Neural progenitor cell (in vitro differentiated cells): ENCODE measurements around the gene ERMAP. TPM values are rescaled to one million over a fixed set of nuclear protein-coding genes. Genes with fewer than 3 reads are reported as not detected.

Source experiments
- DNase-seq: peaks from one replicate; pipeline ENCODE4 v3.0.0-alpha.2; 2016; ENCODE audit warnings: low spot score
- H2AFZ ChIP-seq: fragments of 200-600 bp; sonication (generic); replicated peaks from 2 replicates; pipeline ENCODE4 v1.6.1; 2016; ENCODE audit warnings: antibody characterized with exemption
- H3F3A ChIP-seq: fragments of 200-600 bp; sonication (generic); 2 replicates; pipeline ENCODE4 v1.6.1; 2016; ENCODE audit warnings: antibody characterized with exemption, low read depth
- H3K27ac ChIP-seq: fragments of 200-600 bp; sonication (generic); 2 replicates; pipeline ENCODE4 v1.5.1; 2016; ENCODE audit warnings: mild to moderate bottlenecking
- H3K27me3 ChIP-seq: fragments of 200-600 bp; sonication (generic); 2 replicates; pipeline ENCODE4 v1.6.1; 2016; ENCODE audit warnings: mild to moderate bottlenecking, moderate library complexity
- H3K36me3 ChIP-seq: fragments of 200-600 bp; sonication (generic); 2 replicates; pipeline ENCODE4 v1.5.1; 2016
- H3K4me1 ChIP-seq: fragments of 200-600 bp; sonication (generic); 2 replicates; pipeline ENCODE4 v1.6.1; 2016; ENCODE audit warnings: mixed run types
- H3K4me2 ChIP-seq: fragments of 200-600 bp; sonication (generic); 2 replicates; pipeline ENCODE4 v1.6.1; 2016
- H3K4me3 ChIP-seq: fragments of 200-600 bp; sonication (generic); 2 replicates; pipeline ENCODE4 v1.5.1; 2016
- H3K79me2 ChIP-seq: fragments of 200-600 bp; sonication (generic); 2 replicates; pipeline ENCODE4 v1.6.1; 2016; ENCODE audit warnings: low read depth
- H3K9ac ChIP-seq: fragments of 200-600 bp; sonication (generic); 2 replicates; pipeline ENCODE4 v1.6.1; 2016
- H3K9me3 ChIP-seq: fragments of 200-600 bp; sonication (generic); 2 replicates; pipeline ENCODE4 v1.5.1; 2016; ENCODE audit warnings: low read depth
- H4K20me1 ChIP-seq: fragments of 200-600 bp; sonication (generic); 2 replicates; pipeline ENCODE4 v1.6.1; 2016; ENCODE audit warnings: low read depth
- H3K27ac Mint-ChIP-seq: 3 replicates; pipeline ENCODE4 v1.8.0; 2021; ENCODE audit warnings: mixed read lengths
- H3K27me3 Mint-ChIP-seq: 2 replicates; pipeline ENCODE4 v1.8.0; 2022; ENCODE audit warnings: low read depth, mild to moderate bottlenecking, inconsistent platforms, moderate library complexity, mixed read lengths; ENCODE audit not compliant: insufficient read depth
- H3K36me3 Mint-ChIP-seq: 3 replicates; pipeline ENCODE4 v1.8.0; 2021; ENCODE audit warnings: mixed read lengths
- H3K4me1 Mint-ChIP-seq: 3 replicates; pipeline ENCODE4 v1.8.0; 2021; ENCODE audit warnings: mixed read lengths
- H3K4me3 Mint-ChIP-seq: 3 replicates; pipeline ENCODE4 v1.8.0; 2021; ENCODE audit warnings: mild to moderate bottlenecking, moderate library complexity, mixed read lengths
- H3K9me3 Mint-ChIP-seq: 3 replicates; pipeline ENCODE4 v1.8.0; 2020; ENCODE audit warnings: mixed read lengths
- CTCF ChIP-seq: fragments of 200-600 bp; sonication (generic); IDR thresholded peaks from 2 replicates; pipeline ENCODE4 v1.5.1; 2017; ENCODE audit warnings: antibody characterized with exemption, mild to moderate bottlenecking
- EZH2 ChIP-seq: fragments of 200-600 bp; sonication (generic); IDR thresholded peaks from 2 replicates; pipeline ENCODE4 v1.6.1; 2017; ENCODE audit warnings: antibody characterized with exemption, mild to moderate bottlenecking, moderate library complexity
- EZH2phosphoT487 ChIP-seq: fragments of 200-600 bp; sonication (generic); IDR thresholded peaks from 2 replicates; pipeline ENCODE4 v1.6.1; 2017; ENCODE audit warnings: antibody characterized with exemption
- total RNA-seq: library from RNA; depleted of rRNA; stranded (reverse); fragments of >200 nt; gene quantifications from 2 replicates; pipeline ENCODE4 v1.2.3, GENCODE V29; 2015; ENCODE audit warnings: low replicate concordance

The ERMAP gene
- total RNA-seq, 1 donor from 2014 or later: 2.2 TPM

GRCh38 chr1:42769811-42770210 lies 47.1 kb upstream of the ERMAP start:
- H2AFZ ChIP-seq: no peak overlapping the region
- TF ChIP-seq EZH2 (no peak), EZH2phosphoT487 (no peak), CTCF (no peak)
- no peak overlapping the region for H3K27ac ChIP-seq
- Mint-ChIP-seq H3K27ac (no peak overlapping the region), H3K27me3 (peaks cover 2% of the 10 kb centered on the region), H3K4me1 (peaks cover 15% of the 10 kb centered on the region), H3K9me3 (no peaks in the 10 kb centered on the region), H3K36me3 (peaks cover 11% of the 10 kb centered on the region), H3K4me3 (no peak overlapping the region)
- H3K36me3 ChIP-seq: no peaks in the 10 kb centered on the region
- no peaks in the 10 kb centered on the region for H3K9me3 ChIP-seq
- peaks cover 73% of the 10 kb centered on the region for H3K79me2 ChIP-seq
- H3K4me2 ChIP-seq: no peak overlapping the region
- peaks cover 11% of the 10 kb centered on the region for H4K20me1 ChIP-seq
- H3K4me3 ChIP-seq: no peak overlapping the region
- H3K4me1 ChIP-seq: peaks cover 6% of the 10 kb centered on the region
- no peak overlapping the region for H3K9ac ChIP-seq
- DNase-seq: no peak
- H3K27me3 ChIP-seq: no peaks in the 10 kb centered on the region
- H3F3A ChIP-seq: peaks cover 7% of the 10 kb centered on the region

DNA sequence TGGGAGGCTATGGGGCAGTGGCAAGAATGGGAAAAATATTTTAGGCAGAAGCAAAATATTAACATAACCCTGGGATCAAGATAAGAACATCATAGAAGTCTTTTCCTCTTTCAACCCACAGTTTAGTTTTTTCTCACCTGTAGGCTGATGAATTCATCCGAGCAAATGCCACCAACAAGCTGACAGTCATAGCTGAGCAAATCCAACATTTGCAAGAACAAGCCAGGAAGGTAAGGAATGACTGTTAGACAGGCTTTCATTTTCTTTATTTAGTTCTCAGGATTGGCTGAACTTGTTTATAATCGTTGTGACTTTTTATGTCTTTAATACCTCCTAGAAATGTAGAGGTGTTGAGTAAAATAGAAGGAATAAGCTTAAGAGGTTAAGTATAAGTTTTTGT lies 43.5 kb upstream of the ERMAP start:
- DNase-seq: no peak
- H3K36me3 Mint-ChIP-seq: peaks cover 28% of the 10 kb centered on the region
- Histone ChIP-seq H3K9me3 (no peaks in the 10 kb centered on the region), H3K27ac (no peak overlapping the region), H3K36me3 (no peaks in the 10 kb centered on the region), H3K4me1 (no peaks in the 10 kb centered on the region), H4K20me1 (peaks cover 15% of the 10 kb centered on the region), H3K79me2 (peaks cover 44% of the 10 kb centered on the region), H3K4me2 (no peak overlapping the region), H2AFZ (no peak overlapping the region), H3K4me3 (no peak overlapping the region), H3K27me3 (no peaks in the 10 kb centered on the region), H3K9ac (no peak overlapping the region), H3F3A (peaks cover 4% of the 10 kb centered on the region)
- H3K27me3 Mint-ChIP-seq: no peaks in the 10 kb centered on the region
- no peak for TF ChIP-seq EZH2
- no peak for TF ChIP-seq EZH2phosphoT487
- TF ChIP-seq CTCF: no peak
- peaks cover 6% of the 10 kb centered on the region for H3K4me1 Mint-ChIP-seq
- no peaks in the 10 kb centered on the region for H3K9me3 Mint-ChIP-seq
- no peak overlapping the region for H3K4me3 Mint-ChIP-seq
- H3K27ac Mint-ChIP-seq: no peak overlapping the region

GRCh38 chr1:42774928-42775526 lies 41.9 kb upstream of the ERMAP start:
- Histone ChIP-seq H3K9me3 (no peaks in the 10 kb centered on the region), H3K36me3 (no peaks in the 10 kb centered on the region), H3K27me3 (no peaks in the 10 kb centered on the region), H4K20me1 (peaks cover 15% of the 10 kb centered on the region), H3F3A (peaks cover 4% of the 10 kb centered on the region), H3K9ac (no peak overlapping the region), H3K79me2 (peaks cover 29% of the 10 kb centered on the region), H3K27ac (no peak overlapping the region), H2AFZ (no peak overlapping the region), H3K4me3 (no peak overlapping the region), H3K4me2 (no peak overlapping the region), H3K4me1 (no peaks in the 10 kb centered on the region)
- H3K27ac Mint-ChIP-seq: no peak overlapping the region
- H3K4me3 Mint-ChIP-seq: no peak overlapping the region
- peaks cover 3% of the 10 kb centered on the region for H3K4me1 Mint-ChIP-seq
- no peaks in the 10 kb centered on the region for H3K9me3 Mint-ChIP-seq
- H3K27me3 Mint-ChIP-seq: no peaks in the 10 kb centered on the region
- DNase-seq: no peak
- peaks cover 34% of the 10 kb centered on the region for H3K36me3 Mint-ChIP-seq
- TF ChIP-seq CTCF (no peak), EZH2 (no peak), EZH2phosphoT487 (no peak)
